ENCODE data around the gene PPFIBP1. TPM values are rescaled to one million over a fixed set of nuclear protein-coding genes. Genes with fewer than 3 reads are reported as not detected.

The PPFIBP1 gene
- total and polyA plus RNA-seq, 2 of the 13 experiments (the other 11 are each of a cell fraction or from before 2014, with no cell fraction given): 16.2 to 21.8 TPM

GRCh38 chr12:27564612-27565213 lies 40.7 kb downstream of the PPFIBP1 start:
- FAIRE-seq (no peak), ATAC-seq (no peak), DNase-seq (ENCODE audit: low spot score) (no peak)
- no peak for TF ChIP-seq CENPBD1 (CRISPR knock-in tag; IDR thresholded peaks at IDR 0.05; ENCODE audit: borderline replicate concordance, low read depth)
- peak; percentile 73 for TF ChIP-seq ATF7 (IDR thresholded peaks at IDR 0.05)
- no peak for TF ChIP-seq ATF7 (CRISPR knock-in tag; IDR thresholded peaks at IDR 0.05)
- H3K27me3 ChIP-seq (ENCODE audit: control insufficient read depth in 1 of 2, insufficient read depth in 2 of 2, low read length in 2 of 2): no peaks in the 10 kb centered on the region
- H3K79me2 ChIP-seq (ENCODE audit: insufficient read depth, low read length): peaks cover 2% of the 10 kb centered on the region
- H3K9ac ChIP-seq (ENCODE audit: insufficient read depth, low read depth, low read length): no peak overlapping the region
- no peak overlapping the region for H3K27ac ChIP-seq (ENCODE audit: extremely low read length, insufficient read depth, low read length)
- BruUV-seq (replicated peaks): no TSS peak
- no peaks in the 10 kb centered on the region for H3K36me3 ChIP-seq (replicated peaks in 1 of 2; ENCODE audit: control insufficient read depth in 1 of 2, insufficient read depth in 2 of 2, low read length in 2 of 2)
- ChIA-PET CTCF (ENCODE audit: low intra/inter-chr PET ratio, low total read pairs) (no interaction called here), POLR2A (no interaction called here)
- H2AFZ ChIP-seq (ENCODE audit: low read length): no peak overlapping the region
- H3K9me3 ChIP-seq (ENCODE audit: low read length): no peaks in the 10 kb centered on the region
- H4K20me1 ChIP-seq (ENCODE audit: insufficient read depth, low read length): no peaks in the 10 kb centered on the region
- intact Hi-C loops (cut with micrococcal nuclease; ENCODE audit: unreplicated experiment): no loop called here
- no peaks in the 10 kb centered on the region for H3K4me1 ChIP-seq (ENCODE audit: insufficient read depth, low read length)
- in situ Hi-C loops (cut with HindIII; ENCODE audit: extremely low pct_ligation_motif_present, low pct_unique_long_range_greater_than_20kb): no loop called here
- WGBS (ENCODE audit: low lambda C conversion rate): 84% methylated on average over 9 of the region's 9 CpGs
- H3K4me3 ChIP-seq (replicated peaks in 1 of 3; ENCODE audit: insufficient read depth in 1 of 3, low read depth in 2 of 3, low read length in 3 of 3): no peak overlapping the region
- no peak overlapping the region for H3K4me2 ChIP-seq (ENCODE audit: low read depth, low read length)

DNA sequence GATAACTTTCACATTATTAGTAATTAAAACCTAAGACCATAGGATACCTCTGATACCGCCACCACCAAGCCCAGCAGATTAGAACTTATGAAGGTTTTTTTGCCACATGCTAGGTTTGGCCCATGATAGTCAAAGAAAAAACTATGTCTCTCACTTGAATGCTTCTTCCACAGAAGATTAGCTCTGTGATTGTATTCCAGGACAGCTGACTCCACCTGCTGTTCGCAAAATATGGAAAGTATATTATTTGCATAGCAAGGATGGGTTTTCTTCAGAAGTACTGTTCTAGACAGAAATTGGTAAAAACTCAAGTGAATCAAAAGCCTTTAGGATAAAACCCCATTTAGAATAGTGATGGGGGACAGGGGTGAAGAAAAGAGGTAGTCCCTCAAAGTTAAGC lies 42.2 kb downstream of the PPFIBP1 start:
- Histone ChIP-seq H3K36me3 (replicated peaks in 1 of 2; ENCODE audit: control insufficient read depth in 1 of 2, insufficient read depth in 2 of 2, low read length in 2 of 2) (no peaks in the 10 kb centered on the region), H3K4me2 (ENCODE audit: low read depth, low read length) (no peak overlapping the region), H3K4me1 (ENCODE audit: insufficient read depth, low read length) (no peaks in the 10 kb centered on the region), H2AFZ (ENCODE audit: low read length) (no peak overlapping the region), H3K9ac (ENCODE audit: insufficient read depth, low read depth, low read length) (no peak overlapping the region), H3K27me3 (ENCODE audit: control insufficient read depth in 1 of 2, insufficient read depth in 2 of 2, low read length in 2 of 2) (no peaks in the 10 kb centered on the region), H3K4me3 (replicated peaks in 1 of 3; ENCODE audit: insufficient read depth in 1 of 3, low read depth in 2 of 3, low read length in 3 of 3) (no peak overlapping the region), H3K79me2 (ENCODE audit: insufficient read depth, low read length) (peaks cover 2% of the 10 kb centered on the region), H4K20me1 (ENCODE audit: insufficient read depth, low read length) (no peaks in the 10 kb centered on the region), H3K9me3 (ENCODE audit: low read length) (no peaks in the 10 kb centered on the region), H3K27ac (ENCODE audit: extremely low read length, insufficient read depth, low read length) (no peak overlapping the region)
- FAIRE-seq (no peak), DNase-seq (ENCODE audit: low spot score) (no peak), ATAC-seq (no peak)
- POLR2A ChIA-PET: no interaction called here
- BruUV-seq (replicated peaks): no TSS peak
- in situ Hi-C loops (cut with HindIII; ENCODE audit: extremely low pct_ligation_motif_present, low pct_unique_long_range_greater_than_20kb) (no loop called here), intact Hi-C loops (cut with micrococcal nuclease; ENCODE audit: unreplicated experiment) (no loop called here)
- CTCF ChIA-PET (ENCODE audit: low intra/inter-chr PET ratio, low total read pairs): no interaction called here
- WGBS (ENCODE audit: low lambda C conversion rate): 97% methylated on average over 2 of the region's 2 CpGs
- TF ChIP-seq TOE1 (CRISPR knock-in tag; IDR thresholded peaks at IDR 0.05): no peak
- TF ChIP-seq, protein P1, sequence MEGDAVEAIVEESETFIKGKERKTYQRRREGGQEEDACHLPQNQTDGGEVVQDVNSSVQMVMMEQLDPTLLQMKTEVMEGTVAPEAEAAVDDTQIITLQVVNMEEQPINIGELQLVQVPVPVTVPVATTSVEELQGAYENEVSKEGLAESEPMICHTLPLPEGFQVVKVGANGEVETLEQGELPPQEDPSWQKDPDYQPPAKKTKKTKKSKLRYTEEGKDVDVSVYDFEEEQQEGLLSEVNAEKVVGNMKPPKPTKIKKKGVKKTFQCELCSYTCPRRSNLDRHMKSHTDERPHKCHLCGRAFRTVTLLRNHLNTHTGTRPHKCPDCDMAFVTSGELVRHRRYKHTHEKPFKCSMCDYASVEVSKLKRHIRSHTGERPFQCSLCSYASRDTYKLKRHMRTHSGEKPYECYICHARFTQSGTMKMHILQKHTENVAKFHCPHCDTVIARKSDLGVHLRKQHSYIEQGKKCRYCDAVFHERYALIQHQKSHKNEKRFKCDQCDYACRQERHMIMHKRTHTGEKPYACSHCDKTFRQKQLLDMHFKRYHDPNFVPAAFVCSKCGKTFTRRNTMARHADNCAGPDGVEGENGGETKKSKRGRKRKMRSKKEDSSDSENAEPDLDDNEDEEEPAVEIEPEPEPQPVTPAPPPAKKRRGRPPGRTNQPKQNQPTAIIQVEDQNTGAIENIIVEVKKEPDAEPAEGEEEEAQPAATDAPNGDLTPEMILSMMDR (CRISPR knock-in tag; IDR thresholded peaks at IDR 0.05): peak; percentile 23; the same call in 1 of the 2 replicates
- TF ChIP-seq, protein P2, sequence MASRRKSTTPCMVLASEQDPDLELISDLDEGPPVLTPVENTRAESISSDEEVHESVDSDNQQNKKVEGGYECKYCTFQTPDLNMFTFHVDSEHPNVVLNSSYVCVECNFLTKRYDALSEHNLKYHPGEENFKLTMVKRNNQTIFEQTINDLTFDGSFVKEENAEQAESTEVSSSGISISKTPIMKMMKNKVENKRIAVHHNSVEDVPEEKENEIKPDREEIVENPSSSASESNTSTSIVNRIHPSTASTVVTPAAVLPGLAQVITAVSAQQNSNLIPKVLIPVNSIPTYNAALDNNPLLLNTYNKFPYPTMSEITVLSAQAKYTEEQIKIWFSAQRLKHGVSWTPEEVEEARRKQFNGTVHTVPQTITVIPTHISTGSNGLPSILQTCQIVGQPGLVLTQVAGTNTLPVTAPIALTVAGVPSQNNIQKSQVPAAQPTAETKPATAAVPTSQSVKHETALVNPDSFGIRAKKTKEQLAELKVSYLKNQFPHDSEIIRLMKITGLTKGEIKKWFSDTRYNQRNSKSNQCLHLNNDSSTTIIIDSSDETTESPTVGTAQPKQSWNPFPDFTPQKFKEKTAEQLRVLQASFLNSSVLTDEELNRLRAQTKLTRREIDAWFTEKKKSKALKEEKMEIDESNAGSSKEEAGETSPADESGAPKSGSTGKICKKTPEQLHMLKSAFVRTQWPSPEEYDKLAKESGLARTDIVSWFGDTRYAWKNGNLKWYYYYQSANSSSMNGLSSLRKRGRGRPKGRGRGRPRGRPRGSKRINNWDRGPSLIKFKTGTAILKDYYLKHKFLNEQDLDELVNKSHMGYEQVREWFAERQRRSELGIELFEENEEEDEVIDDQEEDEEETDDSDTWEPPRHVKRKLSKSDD (CRISPR knock-in tag; IDR thresholded peaks at IDR 0.05; ENCODE audit: low read depth): no peak
- no peak for TF ChIP-seq RFXANK (CRISPR knock-in tag; IDR thresholded peaks at IDR 0.05)
- TF ChIP-seq STAG1 (CRISPR knock-in tag; IDR thresholded peaks at IDR 0.05): peak; percentile 39
- TF ChIP-seq EEA1 (CRISPR knock-in tag; IDR thresholded peaks at IDR 0.05; ENCODE audit: borderline replicate concordance): no peak
- no peak for TF ChIP-seq RXRB (CRISPR knock-in tag; IDR thresholded peaks at IDR 0.05; ENCODE audit: borderline replicate concordance)
- no peak for TF ChIP-seq THAP7 (CRISPR knock-in tag; IDR thresholded peaks at IDR 0.05)
- TF ChIP-seq NAIF1 (CRISPR knock-in tag; IDR thresholded peaks at IDR 0.05; ENCODE audit: borderline replicate concordance): no peak
- TF ChIP-seq ZNF350 (CRISPR knock-in tag; IDR thresholded peaks at IDR 0.05; ENCODE audit: borderline replicate concordance, low read depth): no peak
